ENCODE data around the gene MKRN1.
"Not testable (repeated sequence)": the region's sequence is repeated elsewhere in the genome, so short reads cannot be mapped to it uniquely, and the experiment has no call there.

MKRN1 gene

DNA sequence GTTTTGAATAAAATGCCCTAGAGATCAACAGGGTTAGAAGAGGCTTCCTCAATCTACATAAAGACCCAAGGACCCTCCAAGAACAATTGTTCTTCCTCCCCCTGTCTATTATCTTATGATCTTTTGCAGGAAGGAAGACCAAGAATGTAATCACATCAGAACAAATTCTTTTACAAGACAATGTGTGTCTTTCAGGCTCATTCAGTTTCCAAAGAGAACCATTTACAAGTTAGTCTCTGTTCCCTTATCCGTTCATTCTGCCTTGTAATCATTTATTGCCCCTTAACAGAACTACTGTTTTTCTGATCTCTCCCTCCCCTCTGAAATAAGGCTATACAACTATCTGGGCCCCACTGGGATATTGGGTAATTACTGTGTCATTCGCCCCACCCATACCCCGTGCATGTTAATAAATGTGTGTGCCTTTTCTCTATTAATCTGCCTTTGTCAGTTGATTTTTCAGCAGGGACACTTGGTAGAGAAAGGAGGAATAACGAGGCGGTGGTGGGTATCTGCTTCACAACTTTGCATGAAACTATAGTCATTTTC, 5.7 kb upstream of the MKRN1 start:
- DNase-seq: no peak

DNA sequence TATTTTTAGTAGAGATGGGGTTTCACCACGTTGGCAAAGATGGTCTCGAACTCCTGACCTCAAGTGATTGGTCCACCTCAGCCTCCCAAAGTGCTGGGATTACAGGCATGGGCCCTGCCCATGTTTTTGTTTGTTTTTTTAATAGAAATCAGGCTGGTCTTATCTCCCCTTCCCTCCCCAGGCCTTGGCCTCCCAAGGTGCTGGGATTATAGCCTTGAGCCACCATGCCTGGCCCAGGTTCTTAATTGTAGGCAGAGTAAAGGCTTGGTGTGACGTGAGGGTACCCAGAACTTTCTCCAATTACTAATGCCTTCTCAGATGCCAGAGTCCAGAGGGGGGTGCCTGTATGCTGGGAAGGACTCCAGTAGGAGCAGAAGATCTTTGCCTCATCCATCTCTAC, 5.2 kb upstream of the MKRN1 start:
- DNase-seq: no peak

DNA sequence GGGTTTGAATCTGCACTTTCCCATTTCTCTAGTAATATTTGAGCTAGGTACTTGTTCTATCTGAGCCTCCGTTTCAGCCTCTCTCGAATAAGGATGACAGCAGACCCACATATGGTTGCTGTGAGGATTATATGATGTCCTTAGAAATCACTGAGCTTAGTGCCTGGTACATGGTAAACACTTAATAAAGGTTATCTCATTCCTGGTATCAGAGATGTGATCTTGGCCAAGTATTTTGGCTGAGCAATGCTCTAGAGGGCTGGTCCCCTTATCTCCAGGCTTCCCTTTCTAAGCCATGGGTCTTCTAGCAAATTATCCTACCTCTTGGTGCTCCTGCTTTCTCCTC, 407 bp upstream of the MKRN1 start:
- no peak for DNase-seq

DNA sequence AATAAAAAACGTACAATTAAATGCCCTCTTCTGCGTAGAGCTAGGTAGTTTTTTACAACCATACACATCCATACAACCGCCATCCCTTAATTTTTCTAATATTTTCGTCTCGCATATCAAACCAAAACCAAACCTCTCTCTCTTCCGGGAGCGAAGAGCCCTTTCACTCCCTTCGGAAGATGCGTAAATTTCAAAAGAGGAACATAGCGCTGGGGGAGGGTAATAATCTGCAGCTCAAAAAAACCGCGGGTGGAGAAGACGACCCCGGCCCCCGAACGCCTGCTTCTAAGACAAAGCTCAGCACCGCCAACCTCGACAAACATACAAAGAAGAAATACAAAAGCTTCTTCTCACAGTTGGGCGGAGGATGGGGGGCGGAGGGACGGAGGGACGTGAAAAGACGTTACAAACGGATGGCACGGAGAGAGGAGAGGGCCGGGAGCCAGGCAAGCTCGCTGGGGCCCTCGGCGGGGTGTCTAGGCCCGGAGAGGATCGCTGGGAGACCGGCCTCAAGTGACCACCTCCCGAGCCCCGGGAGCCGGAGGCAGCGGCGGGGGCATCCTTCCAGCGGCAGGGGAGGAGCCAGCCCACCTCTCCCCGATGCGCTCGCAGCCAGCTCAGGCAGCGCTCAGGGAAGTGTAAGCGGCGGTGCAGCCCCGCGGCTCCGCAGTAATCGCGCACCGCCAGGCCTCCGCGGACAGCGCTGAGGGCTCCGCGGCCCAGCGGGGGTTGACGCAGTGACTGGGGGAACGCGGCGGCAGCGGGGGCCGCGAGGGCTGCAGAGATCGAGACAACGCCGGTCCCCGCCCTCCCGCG, 851 bp downstream of the MKRN1 start:
- peak; percentile 65 to 73 for DNase-seq

DNA sequence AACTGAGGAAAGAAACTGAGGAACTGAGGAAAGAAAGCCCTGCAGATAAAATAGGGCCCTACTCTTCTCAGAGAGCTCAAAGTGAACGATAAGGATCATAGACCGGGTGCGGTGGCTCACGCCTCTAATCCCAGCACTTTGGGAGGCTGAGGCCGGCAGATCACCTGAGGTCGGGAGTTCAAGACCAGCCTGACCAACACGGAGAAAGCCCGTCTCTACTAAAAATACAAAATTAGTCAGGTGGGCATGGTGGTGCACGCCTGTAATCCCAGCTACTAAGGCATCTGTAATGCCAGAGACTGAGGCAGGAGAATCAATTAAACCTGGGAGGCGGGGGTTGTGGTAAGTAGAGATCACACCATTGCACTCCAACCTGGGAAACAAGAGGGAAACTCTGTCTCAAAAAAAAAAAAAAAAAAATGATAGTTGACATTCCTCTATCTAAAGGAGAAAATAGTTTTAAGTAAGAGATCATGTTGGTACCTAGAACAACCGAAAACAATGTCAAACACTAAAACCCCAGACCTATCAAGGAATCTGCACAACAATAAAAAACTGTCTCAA, 2.5 kb downstream of the MKRN1 start:
- DNase-seq: no peak

DNA sequence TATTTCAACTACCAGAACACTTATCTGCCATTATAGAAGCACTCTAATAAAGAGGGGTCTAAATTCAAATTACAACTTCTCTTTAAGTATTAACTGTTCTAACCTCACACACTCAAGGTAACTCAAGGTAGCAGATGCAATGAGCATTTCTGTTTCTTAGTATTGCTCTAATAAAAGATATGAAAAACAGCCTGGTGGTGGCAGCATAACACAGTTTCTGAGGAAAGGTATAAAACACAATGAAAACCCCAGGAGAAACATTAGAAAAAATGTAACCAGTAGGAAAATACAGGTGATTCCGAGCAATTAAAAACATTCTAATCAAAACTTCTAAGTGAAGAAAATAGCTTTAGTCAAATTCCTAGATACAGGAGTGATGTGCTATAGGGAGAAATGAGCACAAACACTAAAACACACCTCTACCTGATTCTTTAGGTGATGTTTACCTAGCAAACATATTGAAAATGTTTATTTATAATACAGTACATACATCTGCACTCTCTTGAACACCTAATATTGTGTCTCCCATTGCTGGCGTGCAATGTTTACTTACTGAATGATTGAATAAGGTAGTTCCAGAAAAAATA, 3.5 kb downstream of the MKRN1 start:
- peak; percentile 26 to 70 for DNase-seq

DNA sequence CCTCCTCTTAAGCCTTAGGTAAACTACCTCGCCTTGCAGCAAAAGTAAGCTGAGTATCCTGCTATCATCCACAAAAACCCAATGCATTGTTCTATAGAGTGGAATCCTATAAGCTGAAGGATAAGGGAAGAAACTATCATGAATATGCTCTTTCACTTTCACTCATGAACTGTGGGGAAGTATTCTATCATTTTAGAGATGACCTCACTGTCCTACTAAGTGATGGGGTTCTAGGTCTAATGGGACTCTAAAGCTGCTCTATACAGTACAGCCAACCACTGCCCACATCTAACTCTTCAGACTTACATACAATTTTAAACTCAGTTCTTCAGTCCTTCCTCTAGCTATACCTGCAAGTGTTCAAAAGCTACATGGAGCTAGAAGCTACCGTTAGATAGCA, 16.2 kb downstream of the MKRN1 start:
- DNase-seq: peak in 1 of 2 donors; percentile 15

DNA sequence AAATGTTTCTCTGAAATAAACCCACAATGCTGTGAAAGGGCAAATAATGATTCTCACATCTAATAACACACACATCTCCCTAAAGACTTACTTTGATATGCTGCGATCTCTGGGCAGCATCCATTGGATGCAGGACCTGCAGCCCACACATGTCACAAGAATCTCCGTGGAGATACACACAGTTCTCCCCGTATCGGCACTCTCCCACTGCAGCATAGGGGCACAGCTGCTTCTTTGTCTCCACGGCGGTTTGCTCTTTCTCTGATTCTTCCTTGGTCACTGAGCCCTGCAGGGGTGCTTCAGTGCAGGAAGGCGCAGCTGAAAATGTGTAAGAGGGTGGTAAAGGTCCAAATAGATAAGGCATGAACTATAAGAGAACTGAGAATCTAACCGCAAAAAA, 20.4 kb downstream of the MKRN1 start:
- no peak for DNase-seq

DNA sequence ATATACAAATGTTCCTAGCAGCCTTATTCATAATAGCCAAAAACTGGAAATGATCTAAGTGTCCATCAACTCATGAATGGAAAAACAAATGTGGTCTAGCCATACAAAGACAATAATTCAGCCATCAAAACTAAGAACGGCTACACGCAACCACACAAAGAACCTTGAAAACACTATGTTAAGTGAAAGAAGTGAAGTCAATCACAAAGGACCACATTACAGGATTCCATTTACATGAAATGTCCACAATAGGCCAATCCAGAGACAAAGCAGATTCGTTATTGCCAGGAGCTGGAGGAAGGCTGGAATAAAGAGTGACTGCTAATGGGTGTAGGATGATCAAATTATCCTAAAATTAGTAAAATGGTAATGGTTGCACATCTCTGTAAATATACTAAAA, 21.1 kb downstream of the MKRN1 start:
- no peak for DNase-seq

DNA sequence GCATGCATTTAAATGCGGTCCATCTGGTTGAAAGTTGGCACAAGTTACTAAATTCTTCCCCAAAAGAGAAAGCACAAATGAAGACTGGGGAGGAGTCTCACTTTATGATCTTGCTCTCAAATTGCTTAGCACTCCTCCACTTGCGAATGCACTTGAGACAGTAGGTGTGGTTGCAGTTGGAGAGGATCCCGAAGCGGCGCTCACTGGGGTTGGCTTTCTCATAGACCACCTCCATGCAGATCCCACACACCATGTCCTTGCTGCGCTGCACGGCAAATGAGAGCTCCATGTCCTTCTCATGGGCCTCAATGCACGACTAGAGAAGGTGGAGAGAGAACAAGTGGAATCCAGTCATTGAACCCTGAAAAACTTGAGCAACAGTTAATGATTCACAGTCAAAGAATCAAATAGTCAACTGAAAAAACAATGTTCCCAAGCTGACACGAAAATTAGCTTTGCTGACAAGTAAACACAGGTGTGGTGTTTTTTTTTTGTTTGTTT, 22.7 kb downstream of the MKRN1 start:
- DNase-seq: no peak

DNA sequence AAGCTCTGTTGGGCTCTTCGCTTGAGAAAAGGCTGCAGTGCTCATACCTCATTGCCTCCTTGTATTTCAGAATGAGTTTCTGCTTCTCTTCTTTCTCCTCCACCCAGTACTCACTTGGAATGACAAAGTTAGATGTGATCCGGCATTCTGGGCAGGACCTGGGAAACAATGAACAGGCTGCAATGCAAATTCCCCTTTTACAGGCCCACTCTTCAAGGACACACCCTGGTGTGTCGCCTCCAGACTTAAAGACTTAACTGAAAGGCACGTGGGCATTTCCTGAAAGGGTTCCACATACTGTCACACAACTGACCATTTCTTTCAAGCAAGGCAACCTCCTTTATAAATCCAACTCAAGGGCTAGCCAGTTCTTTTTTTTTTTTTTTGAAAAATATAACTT, 23.6 kb downstream of the MKRN1 start:
- DNase-seq: peak; percentile 21 to 42

DNA sequence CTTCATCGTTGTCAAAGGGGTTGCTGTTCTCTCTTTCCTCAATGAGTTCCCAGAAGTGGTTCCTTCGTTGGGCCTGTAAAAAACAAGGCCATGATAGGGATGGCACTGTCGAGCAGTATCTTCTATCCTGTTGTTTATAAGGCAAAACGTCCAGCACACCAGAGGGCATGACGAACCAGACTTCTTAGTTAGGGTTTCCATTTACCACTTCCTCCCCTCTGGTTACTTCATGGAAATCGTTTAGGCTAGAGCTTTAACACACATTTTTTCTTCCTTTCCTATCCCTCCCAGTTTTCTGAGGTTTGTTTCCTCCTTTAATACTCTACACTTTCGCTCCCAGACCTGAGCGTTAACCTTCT, 24.7 kb downstream of the MKRN1 start:
- no peak for DNase-seq

DNA sequence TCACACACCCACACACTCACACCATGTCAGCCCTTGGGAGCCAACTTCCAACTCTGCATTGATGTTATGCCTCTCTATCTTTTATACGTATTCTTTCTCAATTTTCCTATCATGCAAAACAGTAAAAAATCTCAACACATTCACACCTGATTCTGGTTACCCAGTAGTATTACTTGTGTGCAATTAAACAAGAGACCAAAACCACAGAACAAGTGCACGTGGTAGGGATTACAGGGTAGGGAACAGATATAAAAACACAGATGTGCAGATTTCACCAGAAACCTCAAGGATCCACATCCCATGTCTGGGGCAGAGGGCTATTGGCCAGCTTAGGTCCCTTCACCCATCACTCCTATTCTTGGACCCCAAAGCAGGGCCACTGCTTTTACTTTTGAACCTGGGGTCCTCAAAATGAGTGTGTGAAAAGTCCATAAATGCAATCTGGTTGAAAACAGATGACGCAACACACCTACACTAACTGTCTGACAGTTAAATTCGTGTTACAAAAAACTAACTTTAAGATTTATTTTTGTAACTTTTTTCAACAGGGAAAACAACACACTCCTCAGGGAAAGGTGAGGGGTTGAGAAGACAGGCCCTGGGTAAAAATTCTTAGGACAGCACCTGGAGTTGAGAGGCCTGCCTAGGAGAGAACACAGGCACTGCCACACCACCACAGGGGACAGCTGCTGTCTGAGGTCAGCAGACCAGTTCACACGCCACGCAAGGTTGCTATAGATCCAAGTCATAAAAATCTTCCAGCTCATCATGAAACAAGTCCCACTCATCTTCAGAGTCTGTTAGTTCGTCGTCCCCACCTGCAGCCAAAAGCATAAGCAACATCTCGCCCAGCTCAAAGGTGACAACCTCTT, 25.3 kb downstream of the MKRN1 start:
- not testable (repeated sequence) for DNase-seq

DNA sequence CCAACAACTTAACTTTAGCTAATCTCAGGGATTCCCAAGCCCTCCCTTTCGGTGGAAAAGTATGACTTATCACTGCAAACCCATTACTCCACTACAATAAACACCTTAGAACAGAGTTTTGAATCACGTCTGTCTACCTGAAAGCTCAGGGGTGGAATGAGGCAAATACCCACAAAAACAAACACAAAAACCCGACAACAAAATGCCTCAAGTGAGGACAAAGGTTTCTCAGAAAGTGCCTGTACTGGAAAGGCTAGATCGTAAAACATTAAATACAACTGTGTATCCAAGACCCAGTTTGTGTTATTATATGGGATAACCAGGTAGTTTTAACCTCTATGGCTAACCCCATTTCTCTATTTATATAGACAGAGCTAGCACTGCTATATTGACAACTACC, 26.0 kb downstream of the MKRN1 start:
- no peak for DNase-seq

DNA sequence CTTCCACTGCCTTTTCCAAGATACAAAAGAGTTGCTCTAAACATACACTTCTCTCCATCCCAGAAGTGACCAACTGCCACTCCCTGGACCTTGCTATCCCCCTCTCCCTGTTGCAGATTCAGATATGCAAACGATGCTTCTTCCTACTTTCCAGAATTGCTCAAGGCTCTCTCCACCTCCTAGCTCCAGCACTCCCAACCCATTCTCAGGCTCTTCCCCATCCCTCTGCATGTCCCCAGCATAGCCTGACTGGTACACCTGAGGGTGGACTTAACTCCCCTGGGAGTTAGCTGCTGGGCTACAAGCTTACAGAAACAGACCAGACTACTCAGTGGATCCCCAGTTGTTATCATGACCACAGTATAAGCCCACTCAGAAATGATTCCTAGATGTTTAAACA, 27.6 kb downstream of the MKRN1 start:
- DNase-seq: no peak

DNA sequence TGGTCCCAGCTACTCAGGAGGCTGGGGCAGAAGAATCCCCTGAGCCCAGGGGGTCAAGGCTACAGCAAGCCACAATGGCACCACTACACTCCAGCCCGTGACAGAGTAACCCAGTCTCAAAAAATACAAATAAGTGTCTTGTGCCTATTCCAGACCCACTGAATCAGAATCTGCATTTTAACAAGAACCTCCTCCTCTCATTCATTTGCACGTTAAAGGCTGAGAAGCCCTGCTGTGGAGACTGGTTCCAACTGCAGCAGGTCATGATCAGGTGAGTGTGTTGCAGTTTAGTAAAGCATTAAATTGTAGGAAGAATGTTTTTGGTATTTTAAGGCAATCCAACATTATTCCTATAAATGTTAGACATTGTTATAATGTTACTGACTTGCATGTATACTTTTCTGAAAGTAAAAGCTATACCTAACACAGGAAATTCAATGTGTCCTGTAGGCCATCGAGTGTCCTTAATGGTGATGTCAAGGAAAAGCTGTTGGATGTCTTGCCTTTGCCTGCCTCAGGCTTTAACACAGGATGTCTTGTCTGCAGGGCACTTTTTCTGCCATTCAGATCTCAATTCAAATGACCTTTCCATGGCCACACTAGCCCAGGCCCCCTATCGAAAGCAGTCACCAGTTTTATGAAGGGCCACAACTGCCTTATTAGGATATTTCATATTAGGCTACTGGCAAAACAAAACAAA, 30.4 kb downstream of the MKRN1 start:
- no peak for DNase-seq

DNA sequence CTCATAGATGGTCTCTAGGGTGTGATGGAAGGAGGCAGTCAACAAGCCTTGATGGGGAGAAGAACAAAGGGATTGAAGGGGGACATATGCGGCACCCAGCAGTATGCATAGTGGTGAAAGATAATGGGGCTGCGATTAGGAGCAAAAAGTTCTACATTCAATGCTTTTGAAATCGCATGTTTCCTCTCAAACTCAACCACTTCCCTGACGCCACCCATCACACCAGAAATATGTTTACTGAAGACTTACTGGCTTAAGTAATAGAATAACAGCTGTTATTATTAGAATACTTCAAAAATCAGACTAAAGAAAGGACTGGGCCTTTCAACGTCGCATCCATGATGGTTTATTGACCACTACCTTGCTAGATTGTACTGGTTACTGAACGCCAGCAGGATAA, 31.5 kb downstream of the MKRN1 start:
- DNase-seq: peak in 1 of 2 donors; percentile 7

DNA sequence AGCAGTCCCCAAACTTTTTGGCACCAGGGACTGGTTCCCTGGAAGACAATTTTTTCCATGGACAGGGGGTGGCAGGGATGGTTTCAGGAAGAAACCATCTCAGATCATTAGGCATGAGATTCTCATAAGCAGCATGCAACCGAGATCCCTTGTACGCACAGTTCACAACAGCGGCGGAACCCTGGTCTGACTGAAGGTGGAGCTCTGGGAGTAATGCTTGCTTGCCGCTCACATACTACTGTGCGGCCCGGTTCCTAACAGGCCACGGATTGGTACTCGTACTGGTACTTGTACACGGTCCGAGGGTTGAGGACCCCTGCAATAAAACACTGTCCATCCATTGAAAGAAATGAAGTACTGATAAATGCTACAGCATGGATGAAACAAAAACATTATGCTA, 32.8 kb downstream of the MKRN1 start:
- no peak for DNase-seq

DNA sequence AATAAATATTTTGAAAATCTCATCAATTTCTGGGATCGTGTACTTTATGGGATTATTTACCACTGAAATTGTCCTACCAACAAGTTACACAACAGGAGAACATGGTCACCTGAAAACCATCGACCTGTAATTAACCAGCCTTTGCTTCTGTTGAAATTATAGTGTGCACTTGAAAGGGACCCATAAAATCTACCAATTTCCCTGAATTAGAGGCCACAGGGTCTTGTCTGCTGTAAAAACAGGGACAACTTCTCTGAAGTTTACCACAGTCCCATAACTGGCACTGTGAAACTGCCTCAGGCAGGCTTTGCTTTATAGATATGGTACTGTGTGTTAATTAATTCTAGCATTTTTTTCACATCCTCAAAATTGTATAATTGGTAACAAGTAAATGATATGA, 37.8 kb downstream of the MKRN1 start:
- DNase-seq: no peak

DNA sequence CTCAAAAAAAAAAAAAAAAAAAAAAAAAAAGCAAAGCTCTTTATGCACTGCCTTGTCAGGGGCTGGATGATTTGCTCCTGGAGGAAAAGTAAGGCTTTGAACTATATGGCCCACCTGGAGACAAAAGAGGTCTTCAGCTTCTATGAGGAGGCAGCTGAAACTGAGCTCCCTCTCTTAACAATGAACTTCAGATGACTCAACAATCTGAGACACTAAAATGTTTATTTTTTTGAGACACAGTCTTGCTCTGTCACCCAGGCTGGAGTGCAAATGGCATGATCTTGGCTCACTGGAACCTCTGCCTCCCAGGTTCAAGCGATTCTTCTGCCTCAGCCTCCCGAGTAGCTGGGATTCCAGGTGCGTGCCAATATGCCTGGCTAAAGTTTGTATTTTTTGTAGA, 38.7 kb downstream of the MKRN1 start:
- DNase-seq: no peak

DNA sequence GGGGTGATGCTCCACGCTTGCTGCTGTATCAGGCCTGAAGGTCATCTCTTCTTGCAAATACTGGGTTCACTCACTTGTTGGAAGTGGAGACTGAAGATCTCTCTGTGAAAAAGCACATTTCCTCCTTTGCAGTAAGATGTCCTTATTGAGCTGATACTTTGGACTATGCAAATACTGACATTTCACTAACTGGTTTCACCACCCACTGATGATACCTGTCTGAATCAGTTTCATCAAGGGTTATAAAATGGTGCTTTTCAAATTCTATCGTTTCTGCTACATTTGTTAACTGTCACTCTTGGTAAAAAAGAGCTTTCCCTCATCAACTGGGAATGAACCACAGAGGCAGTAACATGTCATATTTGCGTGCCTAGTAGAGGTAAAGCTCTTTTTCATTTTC, 39.9 kb downstream of the MKRN1 start:
- DNase-seq: no peak

DNA sequence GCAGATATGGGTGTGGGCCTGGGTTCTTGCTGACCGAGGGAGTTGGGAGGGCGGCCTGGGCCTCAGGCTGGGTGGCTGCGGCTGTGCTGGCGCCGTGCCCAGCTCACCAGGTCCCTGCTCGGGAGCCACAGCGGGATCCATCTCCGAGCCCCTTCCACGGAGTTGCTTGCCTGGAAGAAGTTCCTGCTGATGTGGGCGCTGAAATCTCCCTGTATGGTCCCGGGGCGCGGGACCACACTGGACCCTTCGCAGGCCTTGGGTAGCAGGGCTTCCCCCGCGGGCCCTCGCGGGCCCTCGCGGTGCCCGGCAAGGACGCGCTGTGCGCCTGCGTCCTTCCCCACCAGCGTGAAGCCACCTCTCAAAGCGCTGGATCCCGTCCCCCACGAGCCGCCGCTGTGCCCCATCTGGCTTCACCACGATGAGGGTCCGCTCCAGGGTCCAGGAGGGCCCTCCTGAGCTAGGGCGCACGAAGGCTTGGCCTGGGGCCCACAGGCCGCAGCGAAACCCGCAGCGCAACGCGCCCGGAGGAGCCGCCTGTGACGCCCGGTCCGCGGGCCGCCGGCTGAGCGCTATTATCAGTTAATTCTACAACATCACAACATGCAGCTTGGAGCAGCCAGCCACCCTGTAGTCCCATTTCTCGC, 43.9 kb downstream of the MKRN1 start:
- DNase-seq: no peak

Measured in inflammatory macrophage treated with lipopolysaccharide for 1 hour (primary cell).